ENCODE data around the gene ADAMTS16. TPM values are rescaled to one million over a fixed set of nuclear protein-coding genes. Genes with fewer than 3 reads are reported as not detected.

ADAMTS16 gene
- total and polyA plus RNA-seq, 2 donors from 2014 or later: 5.6 to 7.5 TPM

DNA sequence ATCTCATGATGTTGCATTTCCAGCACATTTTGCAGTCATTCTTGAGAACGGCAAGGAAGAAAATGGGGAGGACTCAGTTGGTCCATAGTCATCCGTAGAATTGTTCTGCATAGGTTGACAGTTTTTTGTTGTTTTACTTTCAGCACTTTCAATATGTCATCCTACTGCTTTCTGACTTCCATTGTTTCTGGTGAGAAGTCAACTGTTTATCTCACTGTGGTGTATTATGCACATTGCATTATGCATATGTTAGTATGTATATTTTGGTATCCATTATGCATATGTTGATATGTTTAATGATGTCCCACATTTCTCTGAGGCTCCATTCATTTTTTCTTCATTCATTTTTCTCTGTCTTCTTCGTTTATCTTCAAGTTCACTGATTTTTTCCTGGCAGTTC, 10.5 kb downstream of the ADAMTS16 start:
- Histone ChIP-seq H3K9me3 (ENCODE audit: control insufficient read depth in 2 of 3, insufficient read depth in 1 of 3, low read length in 3 of 3) (peaks cover 0 to 7% (median 0%) of the 10 kb centered on the region in 3 donors), H3K27ac (ENCODE audit: low read depth in 2 of 2, low read length in 2 of 2) (no peak overlapping the region), H3K36me3 (ENCODE audit: control insufficient read depth in 2 of 3, insufficient read depth in 3 of 3, low read length in 3 of 3) (peaks cover 0 to 2% (median 0%) of the 10 kb centered on the region in 3 donors), H3K9ac (ENCODE audit: low read length in 3 of 3) (no peak overlapping the region), H3K4me1 (ENCODE audit: control insufficient read depth in 2 of 3, insufficient read depth in 2 of 3, low read depth in 1 of 3, low read length in 3 of 3) (peaks cover 0 to 6% (median 5%) of the 10 kb centered on the region in 3 donors), H3K4me3 (ENCODE audit: low read length in 3 of 3) (no peak overlapping the region), H3K27me3 (ENCODE audit: control insufficient read depth, insufficient read depth, low read length) (no peaks in the 10 kb centered on the region)
- TF ChIP-seq, protein P1, sequence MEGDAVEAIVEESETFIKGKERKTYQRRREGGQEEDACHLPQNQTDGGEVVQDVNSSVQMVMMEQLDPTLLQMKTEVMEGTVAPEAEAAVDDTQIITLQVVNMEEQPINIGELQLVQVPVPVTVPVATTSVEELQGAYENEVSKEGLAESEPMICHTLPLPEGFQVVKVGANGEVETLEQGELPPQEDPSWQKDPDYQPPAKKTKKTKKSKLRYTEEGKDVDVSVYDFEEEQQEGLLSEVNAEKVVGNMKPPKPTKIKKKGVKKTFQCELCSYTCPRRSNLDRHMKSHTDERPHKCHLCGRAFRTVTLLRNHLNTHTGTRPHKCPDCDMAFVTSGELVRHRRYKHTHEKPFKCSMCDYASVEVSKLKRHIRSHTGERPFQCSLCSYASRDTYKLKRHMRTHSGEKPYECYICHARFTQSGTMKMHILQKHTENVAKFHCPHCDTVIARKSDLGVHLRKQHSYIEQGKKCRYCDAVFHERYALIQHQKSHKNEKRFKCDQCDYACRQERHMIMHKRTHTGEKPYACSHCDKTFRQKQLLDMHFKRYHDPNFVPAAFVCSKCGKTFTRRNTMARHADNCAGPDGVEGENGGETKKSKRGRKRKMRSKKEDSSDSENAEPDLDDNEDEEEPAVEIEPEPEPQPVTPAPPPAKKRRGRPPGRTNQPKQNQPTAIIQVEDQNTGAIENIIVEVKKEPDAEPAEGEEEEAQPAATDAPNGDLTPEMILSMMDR (IDR thresholded peaks at IDR 0.05; ENCODE audit: borderline replicate concordance, extremely low read depth, insufficient read depth): no peak
- intact Hi-C loops (cut with DNase I): no loop called here
- DNase-seq (no peak), FAIRE-seq (no peak)

DNA sequence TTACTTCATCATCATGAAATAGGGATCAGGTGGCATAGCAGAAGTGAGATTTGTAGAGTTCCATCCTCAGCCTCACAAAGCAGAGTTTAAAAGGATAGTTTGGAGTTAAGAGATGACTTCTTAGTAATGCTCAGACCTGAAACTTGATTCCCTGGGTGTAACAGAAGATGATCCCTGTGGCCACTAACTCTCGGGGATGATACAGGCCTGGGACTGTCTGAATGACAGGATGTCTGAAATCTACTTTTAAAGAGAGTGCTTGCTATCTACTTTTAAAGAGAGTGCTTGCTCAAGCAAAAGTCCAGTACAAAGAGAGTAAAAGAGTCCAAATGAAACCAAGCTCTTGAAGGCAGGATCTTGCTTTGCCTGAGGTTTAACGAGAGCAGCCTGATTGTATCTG, 14.6 kb downstream of the ADAMTS16 start:
- FAIRE-seq: no peak
- Histone ChIP-seq H3K9me3 (ENCODE audit: control insufficient read depth in 2 of 3, insufficient read depth in 1 of 3, low read length in 3 of 3) (peaks cover 0 to 7% (median 0%) of the 10 kb centered on the region in 3 donors), H3K9ac (ENCODE audit: low read length in 3 of 3) (no peak overlapping the region), H3K27me3 (ENCODE audit: control insufficient read depth, insufficient read depth, low read length) (no peaks in the 10 kb centered on the region), H3K4me1 (ENCODE audit: control insufficient read depth in 2 of 3, insufficient read depth in 2 of 3, low read depth in 1 of 3, low read length in 3 of 3) (peaks cover 6 to 12% (median 10%) of the 10 kb centered on the region in 3 donors), H3K36me3 (ENCODE audit: control insufficient read depth in 2 of 3, insufficient read depth in 3 of 3, low read length in 3 of 3) (peaks cover 0 to 2% (median 0%) of the 10 kb centered on the region in 3 donors), H3K4me3 (ENCODE audit: low read length in 3 of 3) (no peak overlapping the region), H3K27ac (ENCODE audit: low read depth in 2 of 2, low read length in 2 of 2) (peak overlapping the region in 1 of 2 donors; percentile 30)
- TF ChIP-seq, protein P1 (IDR thresholded peaks at IDR 0.05; ENCODE audit: borderline replicate concordance, extremely low read depth, insufficient read depth): no peak
- intact Hi-C loops (cut with DNase I): no loop called here
- no peak for DNase-seq

DNA sequence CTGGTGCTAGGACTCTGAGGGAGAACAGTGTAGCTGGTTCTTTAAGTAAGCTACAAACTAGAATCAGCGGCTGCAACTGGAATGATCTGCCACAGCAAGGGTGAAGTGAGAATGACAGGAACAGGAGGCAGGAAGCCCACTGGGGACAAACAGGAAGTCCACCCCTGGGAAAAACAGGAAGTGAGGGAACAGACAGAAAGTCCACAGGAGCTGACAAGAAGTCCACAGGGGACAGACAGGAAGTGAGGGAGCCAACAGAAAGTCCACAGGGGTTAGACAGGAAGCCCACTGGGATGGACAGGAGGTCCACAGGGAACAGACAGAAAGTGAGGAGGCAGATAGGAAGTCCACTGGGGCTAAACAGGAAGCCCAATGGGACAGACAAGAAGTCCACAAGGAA, 15.5 kb downstream of the ADAMTS16 start:
- no peak for DNase-seq
- Histone ChIP-seq H3K4me1 (ENCODE audit: control insufficient read depth in 2 of 3, insufficient read depth in 2 of 3, low read depth in 1 of 3, low read length in 3 of 3) (peaks cover 6 to 12% (median 10%) of the 10 kb centered on the region in 3 donors), H3K9ac (ENCODE audit: low read length in 3 of 3) (no peak overlapping the region), H3K36me3 (ENCODE audit: control insufficient read depth in 2 of 3, insufficient read depth in 3 of 3, low read length in 3 of 3) (no peaks in the 10 kb centered on the region), H3K27me3 (ENCODE audit: control insufficient read depth, insufficient read depth, low read length) (no peaks in the 10 kb centered on the region), H3K9me3 (ENCODE audit: control insufficient read depth in 2 of 3, insufficient read depth in 1 of 3, low read length in 3 of 3) (peaks cover 0 to 2% (median 0%) of the 10 kb centered on the region in 3 donors), H3K27ac (ENCODE audit: low read depth in 2 of 2, low read length in 2 of 2) (peak overlapping the region in 1 of 2 donors; percentile 74), H3K4me3 (ENCODE audit: low read length in 3 of 3) (no peak overlapping the region)
- FAIRE-seq: no peak
- TF ChIP-seq, protein P1 (IDR thresholded peaks at IDR 0.05; ENCODE audit: borderline replicate concordance, extremely low read depth, insufficient read depth): no peak
- intact Hi-C loops (cut with DNase I): no loop called here
